Endothelial cell (in vitro differentiated cells): Measurements from ENCODE around the gene TOR1AIP1. TPM values are rescaled to one million over a fixed set of nuclear protein-coding genes. Genes with fewer than 3 reads are reported as not detected.

Experiments used
- DNase-seq: peaks from one replicate; pipeline ENCODE4 v3.0.0; 2021; ENCODE audit warnings: low spot score
- H3K27ac Mint-ChIP-seq: one replicate; pipeline ENCODE4 v1.8.0; 2021; ENCODE audit warnings: mixed read lengths, inconsistent platforms; ENCODE audit not compliant: unreplicated experiment
- H3K27me3 Mint-ChIP-seq: one replicate; pipeline ENCODE4 v1.8.0; 2021; ENCODE audit warnings: mild to moderate bottlenecking, moderate library complexity, mixed read lengths, inconsistent platforms; ENCODE audit not compliant: unreplicated experiment
- H3K36me3 Mint-ChIP-seq: one replicate; pipeline ENCODE4 v1.8.0; 2021; ENCODE audit warnings: mild to moderate bottlenecking, low read depth, mixed read lengths, inconsistent platforms; ENCODE audit not compliant: unreplicated experiment
- H3K4me1 Mint-ChIP-seq: one replicate; pipeline ENCODE4 v1.8.0; 2021; ENCODE audit warnings: mild to moderate bottlenecking, mixed read lengths, inconsistent platforms; ENCODE audit not compliant: unreplicated experiment
- H3K4me3 Mint-ChIP-seq: one replicate; pipeline ENCODE4 v1.8.0; 2021; ENCODE audit warnings: mild to moderate bottlenecking, mixed read lengths, inconsistent platforms; ENCODE audit not compliant: unreplicated experiment
- H3K9me3 Mint-ChIP-seq: one replicate; pipeline ENCODE4 v1.8.0; 2021; ENCODE audit warnings: mixed read lengths, inconsistent platforms; ENCODE audit not compliant: unreplicated experiment
- CTCF ChIP-seq: fragments of 200-600 bp; sonication (generic); IDR thresholded peaks from one replicate; pipeline ENCODE4 v1.5.0; 2021; ENCODE audit warnings: antibody characterized with exemption; ENCODE audit not compliant: unreplicated experiment
- total RNA-seq: library from RNA; stranded (reverse); fragmentation: NEBNext Ultra II Directional; extraction: Animal tissue kit (Norgen Biotek cat#: 25700); gene quantifications from one replicate; pipeline ENCODE4 v1.2.1, GENCODE V29; 2021; ENCODE audit not compliant: unreplicated experiment

Gene TOR1AIP1
- total RNA-seq, 1 donor from 2014 or later = 31.0 TPM

GRCh38 chr1:179910934-179911333 lies 28.8 kb downstream of the TOR1AIP1 start:
- Mint-ChIP-seq H3K4me1 (no peaks in the 10 kb centered on the region), H3K27me3 (no peaks in the 10 kb centered on the region), H3K9me3 (no peaks in the 10 kb centered on the region), H3K4me3 (no peak overlapping the region), H3K36me3 (peaks cover 22% of the 10 kb centered on the region), H3K27ac (no peak overlapping the region)
- TF ChIP-seq CTCF = no peak
- no peak for DNase-seq

- no peak for TF ChIP-seq CTCF
- DNase-seq = no peak
- peaks cover 17% of the 10 kb centered on the region for H3K36me3 Mint-ChIP-seq
- H3K4me3 Mint-ChIP-seq = no peak overlapping the region
- H3K27ac Mint-ChIP-seq = no peak overlapping the region
- H3K9me3 Mint-ChIP-seq = no peaks in the 10 kb centered on the region
- H3K4me1 Mint-ChIP-seq = no peaks in the 10 kb centered on the region
- H3K27me3 Mint-ChIP-seq = no peaks in the 10 kb centered on the region
Measured at GRCh38 chr1:179911812-179912211, 29.7 kb downstream of the TOR1AIP1 start.

- Mint-ChIP-seq H3K4me1 (peaks cover 15% of the 10 kb centered on the region), H3K36me3 (peaks cover 11% of the 10 kb centered on the region), H3K27me3 (no peaks in the 10 kb centered on the region), H3K4me3 (no peak overlapping the region), H3K9me3 (no peaks in the 10 kb centered on the region), H3K27ac (no peak overlapping the region)
- TF ChIP-seq CTCF = no peak
- DNase-seq = no peak
Measured at GRCh38 chr1:179917601-179918429, 35.7 kb downstream of the TOR1AIP1 start.

- DNase-seq = no peak
- H3K27ac Mint-ChIP-seq = peak overlapping the region; percentile 59
- no peak for TF ChIP-seq CTCF
- H3K9me3 Mint-ChIP-seq = no peaks in the 10 kb centered on the region
- no peaks in the 10 kb centered on the region for H3K27me3 Mint-ChIP-seq
- peaks cover 19% of the 10 kb centered on the region for H3K4me1 Mint-ChIP-seq
- no peak overlapping the region for H3K4me3 Mint-ChIP-seq
- H3K36me3 Mint-ChIP-seq = peaks cover 11% of the 10 kb centered on the region
Measured at GRCh38 chr1:179921472-179921871, 39.4 kb downstream of the TOR1AIP1 start.
